ENCODE results near the gene CHST4.
"Not testable (repeated sequence)": the region's sequence is repeated elsewhere in the genome, so short reads cannot be mapped to it uniquely, and the experiment has no call there.

GRCh38 chr16:71582553-71582848 is 56.3 kb downstream of the CHST4 start:
- TF ChIP-seq, protein P1, sequence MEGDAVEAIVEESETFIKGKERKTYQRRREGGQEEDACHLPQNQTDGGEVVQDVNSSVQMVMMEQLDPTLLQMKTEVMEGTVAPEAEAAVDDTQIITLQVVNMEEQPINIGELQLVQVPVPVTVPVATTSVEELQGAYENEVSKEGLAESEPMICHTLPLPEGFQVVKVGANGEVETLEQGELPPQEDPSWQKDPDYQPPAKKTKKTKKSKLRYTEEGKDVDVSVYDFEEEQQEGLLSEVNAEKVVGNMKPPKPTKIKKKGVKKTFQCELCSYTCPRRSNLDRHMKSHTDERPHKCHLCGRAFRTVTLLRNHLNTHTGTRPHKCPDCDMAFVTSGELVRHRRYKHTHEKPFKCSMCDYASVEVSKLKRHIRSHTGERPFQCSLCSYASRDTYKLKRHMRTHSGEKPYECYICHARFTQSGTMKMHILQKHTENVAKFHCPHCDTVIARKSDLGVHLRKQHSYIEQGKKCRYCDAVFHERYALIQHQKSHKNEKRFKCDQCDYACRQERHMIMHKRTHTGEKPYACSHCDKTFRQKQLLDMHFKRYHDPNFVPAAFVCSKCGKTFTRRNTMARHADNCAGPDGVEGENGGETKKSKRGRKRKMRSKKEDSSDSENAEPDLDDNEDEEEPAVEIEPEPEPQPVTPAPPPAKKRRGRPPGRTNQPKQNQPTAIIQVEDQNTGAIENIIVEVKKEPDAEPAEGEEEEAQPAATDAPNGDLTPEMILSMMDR (IDR thresholded peaks at IDR 0.05), result not testable (repeated sequence)
- not testable (repeated sequence) for TF ChIP-seq POLR2A (IDR thresholded peaks at IDR 0.05)
